CD4-positive, alpha-beta T cell treated with Interleukin-4 for 1 hour (primary cell): Measurements from ENCODE around the gene MAP3K2.

Source experiments
- DNase-seq, 2 donors: peaks; one replicate each; pipeline ENCODE4 v3.0.0-alpha.2; 2020 to 2022

Gene MAP3K2

GRCh38 chr2:127387655-127388422 is at the start of gene MAP3K2:
TSS of gene MAP3K2 (minus strand) at chr2:127387975. CDS start at chr2:127343129, 44,846 bp downstream.
- peak; percentile 94 to 95 for DNase-seq

GRCh38 chr2:127437056-127437455 is 49.3 kb upstream of the MAP3K2 start:
- no peak for DNase-seq

- no peak for DNase-seq
These were observed 46.7 kb upstream of the MAP3K2 start for GRCh38 chr2:127434515-127434914.

- no peak for DNase-seq
These were observed 43.7 kb upstream of the MAP3K2 start for GRCh38 chr2:127431408-127432023.

GRCh38 chr2:127429844-127430425 is 42.2 kb upstream of the MAP3K2 start:
- no peak for DNase-seq

GRCh38 chr2:127429291-127429690 is 41.5 kb upstream of the MAP3K2 start:
- no peak for DNase-seq

- no peak for DNase-seq
These were observed 41.0 kb upstream of the MAP3K2 start for GRCh38 chr2:127428815-127429109.

GRCh38 chr2:127428057-127428814 is 40.5 kb upstream of the MAP3K2 start:
- no peak for DNase-seq

GRCh38 chr2:127427376-127428056 is 39.7 kb upstream of the MAP3K2 start:
- DNase-seq = no peak

- no peak for DNase-seq
These were observed 39.0 kb upstream of the MAP3K2 start for GRCh38 chr2:127426501-127427354.

GRCh38 chr2:127425540-127426490 is 38.0 kb upstream of the MAP3K2 start:
- no peak for DNase-seq

- DNase-seq = no peak
These were observed 37.1 kb upstream of the MAP3K2 start for GRCh38 chr2:127424598-127425520.

GRCh38 chr2:127423880-127424279 is 36.1 kb upstream of the MAP3K2 start:
- DNase-seq = no peak

GRCh38 chr2:127423478-127423843 is 35.7 kb upstream of the MAP3K2 start:
- DNase-seq = no peak

GRCh38 chr2:127422559-127423477 is 35.0 kb upstream of the MAP3K2 start:
- DNase-seq = peak in 1 of 2 donors; percentile 36

- no peak for DNase-seq
These were observed 34.2 kb upstream of the MAP3K2 start for GRCh38 chr2:127421871-127422558.

- no peak for DNase-seq
These were observed 33.5 kb upstream of the MAP3K2 start for GRCh38 chr2:127421116-127421800.
